GM21515 (cell line): Measurements from ENCODE around the gene NUP153.
"Not testable (repeated sequence)": the region's sequence is repeated elsewhere in the genome, so short reads cannot be mapped to it uniquely, and the experiment has no call there.

Experiments used
- ATAC-seq: cut with Tn5 transposase; IDR thresholded peaks from one replicate; pipeline ENCODE4 v1.9.1; 2021; ENCODE audit not compliant: unreplicated experiment

The NUP153 gene

GRCh38 chr6:17621003-17621402, 85.7 kb downstream of the NUP153 start:
- ATAC-seq, result peak; percentile 79

- ATAC-seq, result no peak
Observed at GRCh38 chr6:17615794-17616193, 90.9 kb downstream of the NUP153 start.

- no peak for ATAC-seq
Observed at GRCh38 chr6:17612048-17612447, 94.7 kb downstream of the NUP153 start.

- no peak for ATAC-seq
Observed at GRCh38 chr6:17610835-17611234, 95.9 kb downstream of the NUP153 start.

- ATAC-seq, result no peak
Observed at GRCh38 chr6:17606606-17607005, 100.1 kb downstream of the NUP153 start.

GRCh38 chr6:17602888-17603287, 103.8 kb downstream of the NUP153 start:
- no peak for ATAC-seq

GRCh38 chr6:17601386-17601703, 105.4 kb downstream of the NUP153 start:
- no peak for ATAC-seq

- ATAC-seq, result peak; percentile 56
Observed at GRCh38 chr6:17600527-17601385, 106.0 kb downstream of the NUP153 start.

- ATAC-seq, result peak; percentile 87
Observed at GRCh38 chr6:17599877-17600526, 106.7 kb downstream of the NUP153 start, which contains the start of gene FAM8A1. Gene FAM8A1, plus strand, starts transcription at chr6:17600302. Its CDS starts 108 bp downstream, at chr6:17600410.

- ATAC-seq, result no peak
Observed at GRCh38 chr6:17596085-17596484, 110.6 kb downstream of the NUP153 start.

GRCh38 chr6:17593246-17593645, 113.5 kb downstream of the NUP153 start:
- no peak for ATAC-seq

GRCh38 chr6:17591287-17591686, 115.4 kb downstream of the NUP153 start:
- no peak for ATAC-seq

- ATAC-seq, result no peak
Observed at GRCh38 chr6:17589406-17590096, 117.2 kb downstream of the NUP153 start.

- no peak for ATAC-seq
Observed at GRCh38 chr6:17588011-17588410, 118.7 kb downstream of the NUP153 start.

GRCh38 chr6:17586623-17587022, 120.1 kb downstream of the NUP153 start:
- not testable (repeated sequence) for ATAC-seq

- no peak for ATAC-seq
Observed at GRCh38 chr6:17585766-17586490, 120.8 kb downstream of the NUP153 start.

- peak; percentile 49 for ATAC-seq
Observed at GRCh38 chr6:17584241-17584803, 122.4 kb downstream of the NUP153 start.

- ATAC-seq, result no peak
Observed at GRCh38 chr6:17583811-17584210, 122.9 kb downstream of the NUP153 start.

- ATAC-seq, result not testable (repeated sequence)
Observed at GRCh38 chr6:17581282-17581681, 125.4 kb downstream of the NUP153 start.

GRCh38 chr6:17580518-17581048, 126.1 kb downstream of the NUP153 start:
- ATAC-seq, result peak; percentile 62
